Measurements from ENCODE around the gene PEX14.

PEX14 gene

GRCh38 chr1:10655002-10655401, 180.3 kb downstream of the PEX14 start:
- DNase-seq = no peak

GRCh38 chr1:10656431-10656830, 181.7 kb downstream of the PEX14 start:
- DNase-seq = no peak

DNA sequence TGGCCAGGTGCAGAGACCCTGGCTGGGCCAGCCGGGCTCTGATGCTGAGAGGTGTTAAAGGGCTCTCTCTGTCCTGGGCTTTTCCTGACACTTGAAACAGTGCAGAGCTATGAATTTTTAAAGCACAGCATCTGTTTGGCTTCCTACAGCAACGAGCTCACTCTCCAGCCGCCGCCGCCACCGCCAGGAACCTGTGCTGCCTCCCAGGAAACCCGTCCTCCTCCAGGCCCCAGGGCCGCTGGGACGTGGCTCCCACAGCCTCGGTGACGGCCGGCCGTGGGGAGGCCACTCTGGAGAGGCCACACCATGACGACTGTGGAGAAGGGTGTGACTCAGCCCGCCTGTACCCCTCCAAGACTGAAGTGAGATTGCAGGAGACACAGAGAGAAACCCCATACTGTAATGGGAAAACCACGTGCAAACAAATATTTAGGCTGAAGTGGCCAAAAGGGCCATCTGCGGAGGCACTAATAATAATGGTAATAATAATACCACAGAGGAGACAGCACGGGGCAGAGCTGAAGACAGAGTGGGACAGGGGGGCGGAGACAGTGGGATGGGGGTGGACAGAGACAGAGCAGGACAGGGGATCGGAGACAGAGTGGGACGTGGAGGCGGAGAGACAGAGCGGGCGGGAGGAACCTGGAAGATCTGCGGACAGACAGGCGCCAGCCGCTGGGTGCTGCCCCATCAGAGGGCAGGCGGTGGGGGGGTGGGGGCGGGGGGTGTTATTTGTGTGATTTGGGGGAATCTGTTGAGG, 182.5 kb downstream of the PEX14 start:
- no peak for DNase-seq

- DNase-seq = no peak
Observed at GRCh38 chr1:10658396-10659066, 183.8 kb downstream of the PEX14 start.

DNA sequence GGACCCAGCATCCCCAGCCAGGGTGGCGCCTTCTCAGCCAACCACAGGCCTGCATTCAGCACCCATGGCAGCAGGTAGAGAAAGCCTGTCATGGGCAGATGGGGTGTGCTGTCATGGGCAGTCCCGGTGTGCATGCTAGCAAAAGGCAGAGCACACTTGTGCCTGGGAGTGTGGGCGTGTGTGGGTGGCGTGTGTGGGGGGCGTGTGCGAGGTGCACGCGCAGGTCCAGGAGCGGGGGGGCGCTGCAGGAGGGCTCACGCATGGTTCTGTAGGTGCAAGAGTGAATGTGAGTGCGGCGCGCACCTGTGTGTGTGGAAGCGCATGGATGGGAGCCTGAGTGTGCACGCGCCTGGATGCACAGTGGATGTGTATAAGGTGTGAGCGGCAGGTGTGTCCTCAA, 184.5 kb downstream of the PEX14 start:
- no peak for DNase-seq

DNA sequence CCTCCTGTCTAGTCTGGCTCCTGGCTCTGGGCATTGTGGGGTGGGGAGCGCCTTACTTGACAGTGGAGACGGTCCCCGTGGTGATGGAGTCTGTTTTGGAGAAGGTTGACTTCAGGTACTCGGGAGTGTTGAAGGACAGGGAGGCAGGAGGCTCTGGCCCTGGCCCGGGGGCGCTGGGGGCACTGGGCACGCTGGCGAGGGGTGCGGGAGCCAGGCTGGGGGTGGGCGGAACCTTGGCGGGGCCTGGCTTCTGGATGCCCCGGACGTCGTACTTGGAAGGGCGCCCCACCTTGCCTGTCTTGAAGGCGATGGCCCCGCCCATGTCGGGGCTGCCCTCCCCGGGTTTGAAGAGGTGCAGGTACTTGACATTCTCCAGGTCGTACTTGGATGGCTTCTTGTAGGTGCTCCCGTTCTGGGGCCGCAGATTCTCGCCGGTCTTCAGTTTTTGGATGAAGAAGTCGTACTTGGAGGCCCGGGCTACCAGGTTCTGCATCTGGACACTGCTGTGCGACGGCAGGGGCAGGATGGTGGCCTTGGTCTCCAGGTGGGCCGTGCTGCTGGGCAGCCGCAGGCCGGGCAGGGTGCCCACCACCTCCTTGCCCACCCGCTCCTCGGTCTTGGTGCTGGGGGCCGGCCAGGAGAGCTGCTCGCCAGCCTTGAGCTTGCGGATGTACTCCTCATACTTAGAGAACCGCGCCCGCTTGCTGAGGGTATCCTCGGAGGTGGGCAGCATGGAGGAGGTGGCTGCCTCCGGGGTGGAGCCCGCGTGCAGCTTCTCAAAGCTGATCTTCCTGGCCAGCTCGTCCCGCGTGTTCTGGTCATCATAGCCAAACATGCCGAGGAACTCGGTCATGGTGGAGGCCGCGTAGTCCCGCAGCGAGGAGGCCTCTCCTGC, 185.1 kb downstream of the PEX14 start:
- no peak for DNase-seq

- no peak for DNase-seq
Observed at GRCh38 chr1:10661453-10661852, 186.7 kb downstream of the PEX14 start.

DNA sequence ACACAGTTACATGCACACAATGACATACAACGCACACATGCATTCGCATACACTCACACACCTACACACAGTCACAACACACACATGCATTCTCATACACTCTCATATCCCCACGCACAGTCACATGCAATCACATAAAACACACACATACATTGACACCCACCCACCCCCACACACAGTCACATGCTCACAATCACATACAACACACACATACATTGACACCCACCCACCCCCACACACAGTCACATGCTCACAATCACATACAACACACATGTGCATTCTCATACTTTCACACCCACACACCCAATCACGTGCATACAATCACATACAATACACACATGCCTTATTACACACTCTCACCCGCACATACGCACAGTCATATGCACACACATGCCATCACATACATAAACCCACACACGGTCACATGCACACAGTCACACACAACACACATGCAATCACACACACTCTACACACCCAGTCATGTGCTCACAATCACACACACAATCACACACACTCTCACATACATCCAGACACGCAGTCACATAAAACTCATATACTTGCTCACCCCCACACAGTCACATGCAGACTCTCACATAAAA, 187.4 kb downstream of the PEX14 start:
- DNase-seq = no peak

- DNase-seq = no peak
Observed at GRCh38 chr1:10662824-10663677, 188.3 kb downstream of the PEX14 start.

- no peak for DNase-seq
Observed at GRCh38 chr1:10663678-10664035, 188.9 kb downstream of the PEX14 start.

- DNase-seq = no peak
Observed at GRCh38 chr1:10664251-10664650, 189.5 kb downstream of the PEX14 start.

DNA sequence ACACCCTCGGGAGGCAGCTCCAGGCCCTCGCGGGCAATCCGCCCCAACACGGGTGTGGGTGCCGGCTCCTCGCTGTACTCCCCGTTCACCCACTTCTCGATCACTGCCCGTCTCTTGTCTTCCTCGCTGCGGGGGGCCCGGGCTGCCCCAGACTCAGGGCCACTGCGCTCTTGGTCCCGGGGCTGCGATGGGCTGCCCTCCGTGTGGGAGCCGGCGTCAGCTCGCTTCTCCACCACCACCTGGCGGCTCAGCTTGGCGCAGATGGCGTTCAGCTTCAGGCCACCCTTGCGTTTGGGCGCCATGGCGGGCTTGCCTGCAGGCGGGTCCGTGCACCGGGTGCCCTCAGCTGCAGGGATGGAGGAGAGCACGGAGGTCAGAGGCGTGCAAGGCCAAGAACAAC, 190.5 kb downstream of the PEX14 start:
- DNase-seq = no peak

GRCh38 chr1:10665930-10666850, 191.4 kb downstream of the PEX14 start:
- no peak for DNase-seq

DNA sequence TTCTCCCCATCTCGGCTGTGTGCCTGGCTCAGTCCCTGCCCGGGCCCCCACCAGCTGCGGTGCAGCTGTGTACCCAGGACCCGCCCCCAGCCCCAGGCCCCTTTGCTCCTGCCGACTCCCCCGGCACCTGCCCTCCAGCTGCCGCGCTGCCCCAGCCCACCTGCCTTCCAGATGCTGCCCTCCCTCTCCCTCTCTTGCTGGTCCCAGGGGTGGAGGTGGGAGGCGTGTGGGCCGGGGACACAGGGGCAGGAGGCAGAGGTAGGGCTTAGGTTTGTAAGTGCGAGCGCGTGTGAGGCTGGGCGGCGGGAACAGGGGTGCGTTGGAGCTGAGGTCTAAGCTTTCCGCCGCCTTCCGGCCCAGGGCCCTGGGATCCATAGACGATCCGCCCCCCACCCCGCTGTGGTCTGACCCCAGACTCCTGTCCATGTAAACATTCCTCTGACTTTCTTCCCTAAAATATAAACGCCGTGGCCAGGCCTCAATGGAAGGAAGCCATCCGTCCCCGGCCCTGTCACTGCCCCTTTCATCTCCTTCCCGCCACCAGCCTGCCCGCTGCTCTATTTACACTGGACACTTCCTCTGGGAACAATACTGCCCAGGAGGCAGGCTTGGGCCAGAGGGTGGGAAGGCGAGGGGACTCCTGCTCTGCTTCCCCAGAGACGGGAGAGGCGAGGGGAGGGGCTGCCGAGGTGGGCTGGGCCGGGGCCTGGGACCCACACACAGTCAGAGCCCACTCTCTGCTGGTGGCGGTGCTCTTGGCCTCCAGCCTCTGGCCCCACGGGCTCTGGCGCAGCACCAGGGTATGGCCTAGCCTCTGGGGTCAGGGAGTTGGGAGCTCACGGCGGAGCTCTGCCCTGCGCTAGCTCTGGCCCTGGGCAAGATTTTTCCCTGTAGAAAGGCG, 193.4 kb downstream of the PEX14 start:
- peak; percentile 36 to 56 for DNase-seq

- DNase-seq = no peak
Observed at GRCh38 chr1:10669570-10669969, 194.8 kb downstream of the PEX14 start.

GRCh38 chr1:10670190-10670589, 195.4 kb downstream of the PEX14 start:
- DNase-seq = no peak

GRCh38 chr1:10671090-10671489, 196.3 kb downstream of the PEX14 start:
- no peak for DNase-seq

- peak in 1 of 2 experiments; percentile 66 for DNase-seq
Observed at GRCh38 chr1:10671622-10672342, 197.0 kb downstream of the PEX14 start.

DNA sequence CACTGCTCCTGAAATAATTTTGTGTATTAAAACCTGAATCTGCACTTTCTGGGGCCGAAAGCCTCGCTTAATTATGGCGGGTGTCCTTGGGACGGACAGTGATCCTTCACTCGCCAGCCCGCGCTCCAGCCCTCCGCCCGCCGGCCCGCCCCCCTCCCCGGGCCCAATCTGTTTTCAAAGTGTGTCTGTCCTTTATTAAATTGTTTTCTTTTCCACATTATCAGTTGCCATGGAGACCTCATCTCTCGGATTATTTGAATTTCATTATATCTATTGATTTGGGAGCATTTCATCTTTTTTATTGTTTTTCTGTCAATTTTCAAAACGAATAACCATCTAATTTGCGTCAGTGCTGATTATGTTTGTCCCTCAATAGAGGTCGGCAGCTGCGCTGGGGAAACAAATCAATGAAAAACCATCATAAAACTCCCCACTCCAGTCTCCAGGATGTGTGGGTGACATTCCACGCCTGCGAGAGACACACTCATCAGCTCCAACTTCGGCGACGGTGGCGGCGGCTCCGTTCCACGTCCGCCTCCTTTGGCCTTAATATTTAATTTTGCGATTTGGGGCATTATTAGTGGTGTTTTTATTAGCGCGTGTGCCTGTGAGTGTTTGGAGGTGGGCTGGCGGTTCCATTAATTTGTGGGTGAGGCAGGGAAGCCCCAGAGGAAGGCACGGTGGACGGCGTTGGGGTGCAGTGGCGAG, 197.7 kb downstream of the PEX14 start:
- no peak for DNase-seq

All from NCI-H526 (cell line).